Measurements from ENCODE around the gene MUC3A. TPM values are rescaled to one million over a fixed set of nuclear protein-coding genes. Genes with fewer than 3 reads are reported as not detected.

Gene MUC3A
- total and polyA plus RNA-seq, 10 of the 15 experiments (the other 5 are each of a cell fraction or from before 2014, with no cell fraction given): 0.07 to 0.10 TPM; not detected in 8

- CTCF ChIA-PET: no interaction called here
- H3K27me3 ChIP-seq (replicated peaks in 1 of 2; ENCODE audit: control insufficient read depth in 2 of 2, insufficient read depth in 2 of 2, low read length in 1 of 2): no peaks in the 10 kb centered on the region; a peak in 1 of 4 replicates
- DNase-seq (ENCODE audit: low read depth, low spot score) (no peak), ATAC-seq (no peak), FAIRE-seq (no peak)
- H3K9me3 ChIP-seq (replicated peaks; ENCODE audit: control insufficient read depth, insufficient read depth, low read length): no peaks in the 10 kb centered on the region; the same call in 2 of the 3 replicates
- POLR2A ChIA-PET: no interaction called here
- no peak overlapping the region for H3K9ac ChIP-seq (ENCODE audit: control insufficient read depth, insufficient read depth, low read length)
- BruUV-seq (replicated peaks): no TSS peak
- SMC1A ChIA-PET (ENCODE audit: uncharacterized antibody, unreplicated experiment): no interaction called here
- H3K27ac ChIP-seq (ENCODE audit: control insufficient read depth, insufficient read depth): no peak overlapping the region
- no peak overlapping the region for H2AFZ ChIP-seq (ENCODE audit: control insufficient read depth, low read depth, low read length)
- WGBS (ENCODE audit: insufficient coverage, insufficient replicate concordance, low lambda C conversion rate, missing lambda C conversion rate): 63% methylated on average over 5 of the region's 5 CpGs
- intact Hi-C loops (cut with micrococcal nuclease; ENCODE audit: unreplicated experiment) (no loop called here), in situ Hi-C loops (cut with MboI) (no loop called here)
- 0 out of 2 replicates have a peak, but pooled peaks cover 3% of the 10 kb centered on the region for H3K4me1 ChIP-seq (ENCODE audit: control insufficient read depth, insufficient read depth, low read length)
- H3K4me2 ChIP-seq (ENCODE audit: control insufficient read depth, insufficient read depth): no peak overlapping the region
- H4K20me1 ChIP-seq (ENCODE audit: control insufficient read depth, insufficient read depth): no peaks in the 10 kb centered on the region
- TF ChIP-seq REST (IDR thresholded peaks at IDR 0.05; ENCODE audit: low read depth, low read length): no peak
- TF ChIP-seq ZBTB33 (IDR thresholded peaks at IDR 0.05): no peak
- no peak for TF ChIP-seq CTCF (IDR thresholded peaks at IDR 0.05 in 2 of 3, conservative IDR thresholded peaks at IDR 0.05 in 1 of 3; ENCODE audit: control insufficient read depth in 2 of 3, extremely low read depth in 1 of 3, insufficient read depth in 1 of 3, low read depth in 3 of 3, low read length in 3 of 3)
- TF ChIP-seq TARDBP (IDR thresholded peaks at IDR 0.05; ENCODE audit: borderline replicate concordance): no peak
- TF ChIP-seq KAT2A (conservative IDR thresholded peaks at IDR 0.05; ENCODE audit: control insufficient read depth, low read depth, low read length): no peak
- TF ChIP-seq NR2F1 (conservative IDR thresholded peaks at IDR 0.05): no peak
- TF ChIP-seq DPF2 (IDR thresholded peaks at IDR 0.05): no peak
- TF ChIP-seq USF1 (IDR thresholded peaks at IDR 0.05; ENCODE audit: borderline replicate concordance, extremely low read length, insufficient read depth, low read depth, low read length): no peak
- TF ChIP-seq PML (IDR thresholded peaks at IDR 0.05; ENCODE audit: low read length): no peak
- no peak for TF ChIP-seq TBL1XR1 (IDR thresholded peaks at IDR 0.05; ENCODE audit: low read depth, low read length)
- no peak for TF ChIP-seq SMAD1 (IDR thresholded peaks at IDR 0.05; ENCODE audit: low read depth, partially characterized antibody)
- no peaks in the 10 kb centered on the region for H3K36me3 ChIP-seq (ENCODE audit: control insufficient read depth in 2 of 2, insufficient read depth in 2 of 2, low read length in 1 of 2)
- RAD21 ChIA-PET (ENCODE audit: unreplicated experiment): no interaction called here
- H3K79me2 ChIP-seq (ENCODE audit: control insufficient read depth, insufficient read depth, low read length): no peaks in the 10 kb centered on the region
- H3K4me3 ChIP-seq: no peak overlapping the region
Observed at GRCh38 chr7:100943693-100944092, 5.6 kb upstream of the MUC3A start.
